Heart left ventricle (tissue), 13 donors: Measurements from ENCODE around the gene MAN2A2.

Experiments
- CTCF ChIP-seq, 12 donors: fragments of 200-600 bp; sonication (generic) in 4 of 12; IDR thresholded peaks; one replicate each; pipeline versions ENCODE4 v1.5.0 to v1.8.0; 2018 to 2022; ENCODE audit warnings: antibody characterized with exemption in 12 of 12, mild to moderate bottlenecking in 5 of 12
- POLR2A ChIP-seq, 2 donors: fragments of 450-650 bp; IDR thresholded peaks; one replicate each; pipeline ENCODE4 v1.6.1; 2017; ENCODE audit warnings: antibody characterized with exemption in 2 of 2, mild to moderate bottlenecking in 2 of 2, moderate library complexity in 2 of 2
- donor health status: ischemic (EF 13 %, LVEDD 7.1; RV severe dilation, severe dysfunction).
- donor health status: DM: no; HTN: yes; CAD: no.
- donor health status: DM: no; HTN: no; CAD: no.
- donor health status: ischemic (EF 25% LVEDD 6.9; RV normal size, moderate dysfunction).
- donor health status: ischemic (EF 25% LVEDD 5.7; RV mildly dilated, moderate dysfunction).
- donor health status: ischemic (EF 35%, LVEDD 5.7; RV mildly dilated, moderate dysfunction).
- donor health status: nonischemic (EF 11% LVEDD 7.7; RV severe dilation, severe dysfunction).
- donor health status: DM: yes; HTN: yes; CAD: no.
- donor health status: PGD.
- donor health status: ischemic (EF 29% LVEDD 5.4; RV normal size, mild dysfunction).
- donor health status: nonischemic (EF 23%, LVEDD 6.1; RV moderate dilation, normal function).

- TF ChIP-seq POLR2A (IDR thresholded peaks at IDR 0.05) (no peak), CTCF (IDR thresholded peaks at IDR 0.05) (no peak)
Observed at GRCh38 chr15:90881978-90882721, 21.0 kb upstream of the MAN2A2 start.
